G401.6 (cell line): ENCODE data around the gene PIK3AP1.
"Not testable (repeated sequence)": the region's sequence is repeated elsewhere in the genome, so short reads cannot be mapped to it uniquely, and the experiment has no call there.

ENCODE experiments used
- FAIRE-seq: peaks from 2 replicates; lab custom pipeline; 2012; peaks lifted over from hg19 to GRCh38; lab: Jason Lieb, UNC

Gene PIK3AP1

GRCh38 chr10:96724621-96725020 lies 4.3 kb upstream of the PIK3AP1 start:
- no peak for FAIRE-seq

DNA sequence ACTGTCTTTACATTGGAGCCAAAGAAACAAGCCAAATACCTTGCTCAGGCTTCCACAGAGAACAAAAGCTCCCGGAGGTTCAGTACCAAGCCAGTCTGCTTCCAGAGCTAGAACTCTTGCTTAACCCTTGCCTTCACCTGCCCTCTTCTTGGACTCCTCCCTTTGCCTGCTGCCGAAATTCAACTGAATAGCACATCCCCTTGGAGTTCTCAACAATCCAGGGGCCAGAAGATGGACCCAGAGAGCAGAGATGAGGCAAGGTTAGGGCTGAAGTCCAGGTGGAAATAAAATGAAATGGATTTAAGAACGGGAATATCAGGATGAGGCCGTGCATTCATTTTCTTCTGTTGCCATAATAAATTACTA lies 876 bp upstream of the PIK3AP1 start:
- FAIRE-seq, result no peak

DNA sequence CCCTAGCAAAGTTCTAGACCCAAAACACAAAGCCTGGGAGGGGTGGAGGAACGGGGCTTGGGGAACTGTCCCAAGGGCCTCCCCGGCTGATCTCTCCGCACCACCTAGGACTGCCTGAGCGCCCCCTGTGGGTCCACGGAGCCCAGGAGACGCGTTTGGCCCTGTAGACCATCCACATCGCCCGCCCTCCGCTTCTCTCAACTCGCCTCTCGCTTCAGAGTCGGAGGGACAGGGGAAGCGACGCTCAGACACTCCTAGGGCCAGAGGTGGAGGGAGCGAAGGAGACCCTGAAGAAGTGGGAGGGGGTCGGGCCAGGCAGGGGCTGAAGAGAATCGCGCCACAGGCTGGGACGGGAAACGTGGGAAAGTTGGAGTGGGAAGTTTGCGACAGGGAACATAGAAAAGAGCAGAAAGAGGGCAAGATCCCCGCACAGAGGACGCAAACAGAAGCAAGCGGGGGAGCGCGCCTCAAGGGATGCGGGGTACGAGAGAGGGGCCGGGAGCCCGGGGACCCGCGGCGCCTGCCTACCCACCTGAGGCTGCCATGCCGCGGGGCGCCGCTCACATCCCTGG lies 378 bp downstream of the PIK3AP1 start:
- no peak for FAIRE-seq

DNA sequence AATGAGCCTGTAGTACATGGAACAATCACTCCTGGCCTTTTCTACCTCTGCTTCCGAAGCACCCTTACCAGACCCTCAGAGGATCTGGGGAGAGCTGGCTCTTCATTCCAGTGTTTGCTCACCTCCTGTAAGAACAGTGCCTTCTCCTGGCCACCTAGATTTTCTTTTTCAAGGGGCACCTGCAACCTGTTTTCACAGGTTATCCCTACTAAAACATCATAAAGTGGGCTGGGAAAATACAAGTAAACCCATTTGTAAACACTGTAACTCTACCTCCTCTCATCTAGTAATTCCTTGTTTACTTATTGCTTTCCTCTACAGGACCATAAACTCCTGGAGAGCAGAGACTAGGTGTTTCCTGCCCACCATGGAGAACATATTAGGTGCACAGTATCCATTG lies 1.1 kb downstream of the PIK3AP1 start:
- FAIRE-seq, result no peak

GRCh38 chr10:96718304-96718990 lies 1.9 kb downstream of the PIK3AP1 start:
- FAIRE-seq, result no peak

GRCh38 chr10:96716390-96716789 lies 3.9 kb downstream of the PIK3AP1 start:
- FAIRE-seq, result no peak

GRCh38 chr10:96714746-96715255 lies 5.5 kb downstream of the PIK3AP1 start:
- FAIRE-seq, result no peak

DNA sequence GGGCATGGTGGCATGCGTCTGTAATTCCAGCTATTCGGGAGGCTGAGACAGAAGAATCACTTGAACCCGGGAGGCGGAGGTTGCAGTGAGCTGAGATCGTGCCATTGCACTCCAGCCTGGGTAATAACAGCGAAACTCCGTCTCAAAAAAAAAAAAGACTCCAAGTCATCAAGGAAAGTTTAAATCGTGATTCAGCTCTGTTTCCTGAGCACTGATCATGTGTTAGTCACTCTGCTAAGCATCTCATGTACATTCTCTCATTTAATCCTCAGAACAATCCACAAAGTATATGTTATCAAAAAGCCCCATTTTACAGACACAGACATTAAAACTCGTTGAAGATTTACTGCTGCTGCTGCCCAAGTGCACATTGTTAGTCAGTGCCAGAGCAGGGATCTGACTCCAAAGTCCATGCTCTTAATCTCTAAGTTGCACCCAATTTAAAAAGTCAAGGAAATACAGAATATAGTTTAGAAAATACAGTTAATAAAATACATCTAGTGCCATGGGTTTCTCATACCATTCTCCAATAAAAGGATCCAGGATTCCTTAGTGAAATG lies 6.2 kb downstream of the PIK3AP1 start:
- FAIRE-seq, result no peak

GRCh38 chr10:96712662-96713271 lies 7.5 kb downstream of the PIK3AP1 start:
- no peak for FAIRE-seq

- no peak for FAIRE-seq
Observed at GRCh38 chr10:96711048-96711728, 9.1 kb downstream of the PIK3AP1 start.

DNA sequence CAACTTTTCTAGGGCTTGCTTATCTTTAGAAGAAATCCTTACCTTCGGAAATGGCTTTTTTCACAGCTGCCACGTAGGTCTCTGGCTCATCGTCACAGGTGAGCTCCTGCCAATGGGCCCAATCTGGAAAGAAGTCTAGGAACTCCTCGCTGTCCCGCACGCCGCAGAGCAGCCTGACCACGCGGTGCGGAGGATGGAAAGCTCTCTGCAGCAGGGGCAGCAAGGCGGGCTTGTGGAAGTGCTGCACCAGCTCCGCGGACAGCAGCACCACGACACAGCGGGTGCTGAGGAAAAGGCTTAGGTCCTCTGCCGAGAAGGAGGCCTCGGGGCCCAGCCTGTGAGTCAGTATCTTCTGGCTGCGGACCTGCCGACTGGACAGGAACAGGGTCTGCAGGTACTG lies 10.8 kb downstream of the PIK3AP1 start:
- FAIRE-seq, result no peak

DNA sequence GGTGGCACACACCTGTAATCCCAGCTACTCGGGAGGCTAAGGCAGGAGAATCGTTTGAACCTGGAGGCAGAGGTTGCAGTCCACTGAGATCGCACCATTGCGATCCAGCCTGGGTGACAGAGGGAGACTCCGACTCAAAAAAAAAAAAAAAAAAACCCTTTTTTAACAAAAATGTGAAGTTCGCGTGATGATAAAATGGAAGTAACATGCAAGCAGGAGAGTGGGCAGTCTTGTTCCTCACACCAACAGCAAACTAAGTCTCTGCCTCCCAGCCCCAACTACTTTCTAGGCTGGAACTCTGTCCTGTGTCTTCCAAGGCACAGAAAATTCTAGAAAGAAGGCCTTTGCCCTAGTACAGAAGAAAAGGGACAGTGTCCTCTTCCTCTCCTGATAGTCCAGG lies 11.3 kb downstream of the PIK3AP1 start:
- FAIRE-seq, result no peak

- no peak for FAIRE-seq
Observed at GRCh38 chr10:96708456-96708855, 11.9 kb downstream of the PIK3AP1 start.

- no peak for FAIRE-seq
Observed at GRCh38 chr10:96706331-96706853, 13.9 kb downstream of the PIK3AP1 start.

DNA sequence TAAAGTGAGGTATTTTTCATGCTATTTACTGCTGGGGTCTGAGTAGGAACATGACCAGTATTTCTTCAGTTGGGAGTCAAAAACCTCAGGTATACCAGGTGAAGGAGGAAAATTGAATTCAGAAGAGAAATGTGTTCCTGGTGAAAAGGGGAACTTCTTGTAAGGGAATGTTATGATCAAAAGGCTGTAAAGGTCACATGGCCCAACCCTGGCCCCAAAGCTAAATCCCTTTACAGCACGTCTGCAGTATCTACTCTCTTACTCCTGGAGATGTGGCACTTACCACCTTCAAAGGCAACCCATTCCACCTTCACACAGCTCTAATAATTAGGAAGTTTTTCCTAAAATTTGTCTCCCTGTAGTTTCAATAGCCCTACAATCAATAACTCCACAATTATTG lies 15.2 kb downstream of the PIK3AP1 start:
- FAIRE-seq, result no peak

- FAIRE-seq, result no peak
Observed at GRCh38 chr10:96704563-96704962, 15.8 kb downstream of the PIK3AP1 start.

DNA sequence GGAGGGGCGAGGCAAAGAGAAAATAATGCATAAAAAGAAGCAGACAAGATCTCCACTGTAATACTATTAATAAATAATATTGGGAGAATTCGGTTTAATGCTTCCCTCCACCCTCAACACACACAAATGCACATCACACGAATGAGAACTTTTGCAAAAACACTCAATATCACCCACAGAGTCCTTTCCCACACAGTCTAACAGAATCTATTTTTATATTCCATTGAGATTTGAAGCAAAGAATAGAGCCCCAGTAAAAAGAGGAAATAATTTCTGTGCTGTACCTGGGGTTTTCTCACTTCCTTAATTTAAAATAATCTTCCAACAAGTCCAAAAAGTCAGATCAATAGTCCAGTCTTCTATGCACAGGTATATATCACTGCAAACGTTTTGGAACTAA lies 17.0 kb downstream of the PIK3AP1 start:
- no peak for FAIRE-seq

- no peak for FAIRE-seq
Observed at GRCh38 chr10:96701265-96701664, 19.0 kb downstream of the PIK3AP1 start.

DNA sequence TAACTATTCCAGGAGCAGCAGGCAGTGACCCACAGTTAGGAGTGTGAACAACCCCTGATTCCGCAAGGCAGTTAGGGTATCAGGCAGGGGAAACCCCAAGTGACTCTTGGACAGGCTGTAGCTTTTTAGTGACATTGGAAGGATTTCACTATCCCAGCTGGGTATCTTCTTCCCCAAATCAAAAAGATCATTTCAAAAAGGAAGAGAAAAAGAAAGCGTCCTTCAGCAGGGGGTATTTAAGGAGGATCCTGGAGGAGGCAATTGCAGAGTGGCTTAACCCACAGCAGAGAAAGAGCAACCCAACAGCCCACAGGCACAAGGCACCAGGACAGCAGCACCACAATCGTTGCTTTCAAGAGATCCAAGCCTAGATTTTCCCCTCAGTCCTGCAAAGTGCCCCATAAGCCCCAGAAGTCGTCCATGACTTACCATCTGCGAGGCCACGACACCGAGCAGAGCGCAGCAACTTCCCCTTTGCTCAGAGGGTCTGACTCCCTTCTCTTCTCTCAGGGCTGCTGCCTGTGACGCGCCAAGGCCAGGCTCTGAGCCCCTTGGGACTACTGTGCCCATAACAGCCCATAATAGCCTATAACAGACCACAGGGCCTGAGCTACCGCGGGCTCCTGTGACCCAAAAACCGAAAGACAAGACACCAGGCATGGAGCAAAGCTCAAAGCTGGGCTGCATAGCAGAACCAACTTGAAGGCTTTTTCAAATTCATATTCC lies 19.8 kb downstream of the PIK3AP1 start:
- no peak for FAIRE-seq

- FAIRE-seq, result no peak
Observed at GRCh38 chr10:96699613-96700012, 20.7 kb downstream of the PIK3AP1 start.

DNA sequence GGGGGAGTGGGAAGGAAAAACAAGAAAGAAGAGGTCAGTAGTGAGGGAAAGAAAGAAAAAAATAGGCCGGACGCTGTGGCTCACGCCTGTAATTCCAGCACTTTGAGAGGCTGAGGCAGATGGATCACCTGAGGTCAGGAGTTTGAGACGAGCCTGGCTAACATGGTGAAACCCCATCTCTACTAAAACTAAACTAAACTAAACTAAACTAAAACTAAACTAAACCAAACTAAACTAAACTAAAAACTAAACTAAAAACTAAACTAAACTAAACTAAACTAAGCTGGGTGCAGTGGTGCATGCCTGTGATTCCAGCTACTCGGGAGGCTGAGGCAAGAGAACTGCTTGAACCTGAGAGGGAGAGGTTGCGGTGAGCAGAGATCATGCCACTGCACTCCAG lies 22.0 kb downstream of the PIK3AP1 start:
- not testable (repeated sequence) for FAIRE-seq

GRCh38 chr10:96697438-96697837 lies 22.9 kb downstream of the PIK3AP1 start:
- no peak for FAIRE-seq
